Measurements from ENCODE around the gene B4GALT2. TPM values are rescaled to one million over a fixed set of nuclear protein-coding genes. Genes with fewer than 3 reads are reported as not detected.

B4GALT2 gene
- total and polyA plus RNA-seq, 9 of the 15 experiments (the other 6 are each of a cell fraction or from before 2014, with no cell fraction given) = 1.3 to 86.8 (median 43.8) TPM

- TF ChIP-seq, protein P1, sequence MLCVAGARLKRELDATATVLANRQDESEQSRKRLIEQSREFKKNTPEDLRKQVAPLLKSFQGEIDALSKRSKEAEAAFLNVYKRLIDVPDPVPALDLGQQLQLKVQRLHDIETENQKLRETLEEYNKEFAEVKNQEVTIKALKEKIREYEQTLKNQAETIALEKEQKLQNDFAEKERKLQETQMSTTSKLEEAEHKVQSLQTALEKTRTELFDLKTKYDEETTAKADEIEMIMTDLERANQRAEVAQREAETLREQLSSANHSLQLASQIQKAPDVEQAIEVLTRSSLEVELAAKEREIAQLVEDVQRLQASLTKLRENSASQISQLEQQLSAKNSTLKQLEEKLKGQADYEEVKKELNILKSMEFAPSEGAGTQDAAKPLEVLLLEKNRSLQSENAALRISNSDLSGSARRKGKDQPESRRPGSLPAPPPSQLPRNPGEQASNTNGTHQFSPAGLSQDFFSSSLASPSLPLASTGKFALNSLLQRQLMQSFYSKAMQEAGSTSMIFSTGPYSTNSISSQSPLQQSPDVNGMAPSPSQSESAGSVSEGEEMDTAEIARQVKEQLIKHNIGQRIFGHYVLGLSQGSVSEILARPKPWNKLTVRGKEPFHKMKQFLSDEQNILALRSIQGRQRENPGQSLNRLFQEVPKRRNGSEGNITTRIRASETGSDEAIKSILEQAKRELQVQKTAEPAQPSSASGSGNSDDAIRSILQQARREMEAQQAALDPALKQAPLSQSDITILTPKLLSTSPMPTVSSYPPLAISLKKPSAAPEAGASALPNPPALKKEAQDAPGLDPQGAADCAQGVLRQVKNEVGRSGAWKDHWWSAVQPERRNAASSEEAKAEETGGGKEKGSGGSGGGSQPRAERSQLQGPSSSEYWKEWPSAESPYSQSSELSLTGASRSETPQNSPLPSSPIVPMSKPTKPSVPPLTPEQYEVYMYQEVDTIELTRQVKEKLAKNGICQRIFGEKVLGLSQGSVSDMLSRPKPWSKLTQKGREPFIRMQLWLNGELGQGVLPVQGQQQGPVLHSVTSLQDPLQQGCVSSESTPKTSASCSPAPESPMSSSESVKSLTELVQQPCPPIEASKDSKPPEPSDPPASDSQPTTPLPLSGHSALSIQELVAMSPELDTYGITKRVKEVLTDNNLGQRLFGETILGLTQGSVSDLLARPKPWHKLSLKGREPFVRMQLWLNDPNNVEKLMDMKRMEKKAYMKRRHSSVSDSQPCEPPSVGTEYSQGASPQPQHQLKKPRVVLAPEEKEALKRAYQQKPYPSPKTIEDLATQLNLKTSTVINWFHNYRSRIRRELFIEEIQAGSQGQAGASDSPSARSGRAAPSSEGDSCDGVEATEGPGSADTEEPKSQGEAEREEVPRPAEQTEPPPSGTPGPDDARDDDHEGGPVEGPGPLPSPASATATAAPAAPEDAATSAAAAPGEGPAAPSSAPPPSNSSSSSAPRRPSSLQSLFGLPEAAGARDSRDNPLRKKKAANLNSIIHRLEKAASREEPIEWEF (CRISPR knock-in tag; IDR thresholded peaks at IDR 0.05) = no peak
- no peak for TF ChIP-seq NFIC (IDR thresholded peaks at IDR 0.05)
- 0 out of 2 replicates have a peak, but pooled peaks have one; percentile 9 for TF ChIP-seq RBFOX2 (IDR thresholded peaks at IDR 0.05; ENCODE audit: low read depth, low read length)
- ATAC-seq (no peak), DNase-seq (ENCODE audit: extremely low read depth in 1 of 4, low spot score in 3 of 4) (no peak), FAIRE-seq (no peak)
- Histone ChIP-seq H3K4me2 (ENCODE audit: insufficient read depth, low read length) (no peak overlapping the region), H4K20me1 (replicated peaks; ENCODE audit: control insufficient read depth, insufficient read depth, low read length) (no peaks in the 10 kb centered on the region; the same call in 1 of the 2 replicates), H3K27me3 (ENCODE audit: control insufficient read depth in 2 of 2, insufficient read depth in 2 of 2, low read length in 2 of 2) (no peaks in the 10 kb centered on the region), H2AFZ (ENCODE audit: low read depth, low read length) (no peak overlapping the region; the same call in 1 of the 2 replicates), H3K4me3 (no peak overlapping the region), H3K9me3 (replicated peaks; ENCODE audit: control insufficient read depth, insufficient read depth, low read depth, low read length) (no peaks in the 10 kb centered on the region), H3K79me2 (ENCODE audit: control insufficient read depth, insufficient read depth, low read length) (no peaks in the 10 kb centered on the region), H3K9ac (ENCODE audit: insufficient read depth in 1 of 2, low read depth in 2 of 2, low read length in 2 of 2) (peak overlapping the region in 1 of 2 experiments; percentile 84; a peak in 1 of 4 replicates), H3K4me1 (replicated peaks in 1 of 2; ENCODE audit: control insufficient read depth in 2 of 2, insufficient read depth in 2 of 2, low read length in 2 of 2) (peaks cover 6 to 45% of the 10 kb centered on the region in 2 experiments; a peak in 4 of 5 replicates), H3K9me1 (ENCODE audit: control insufficient read depth, insufficient read depth, low read length) (no peaks in the 10 kb centered on the region), H3K27ac (ENCODE audit: extremely low read depth, low read depth, low read length) (no peak overlapping the region), H3K36me3 (ENCODE audit: control insufficient read depth, insufficient read depth, low read length) (no peaks in the 10 kb centered on the region)
- intact Hi-C loops (cut with micrococcal nuclease) (no loop called here), in situ Hi-C loops (cut with MboI) (no loop called here)
- POLR2A ChIA-PET = interaction anchor here (0.5 to 3.9 kb wide), 5 partner anchors 12 to 545 kb away, joined by 3 to 29 read pairs (median 5); partner anchors contain the start of gene SLC6A9
- CTCF ChIA-PET (ENCODE audit: low intra/inter-chr PET ratio) = interaction anchor here (1.1 kb wide), 1 partner anchor 22 kb away, joined by 3 read pairs; no protein-coding TSS in a partner anchor
- 51% methylated on average over 5 of the region's 5 CpGs for WGBS (ENCODE audit: insufficient coverage, low coverage, missing lambda C conversion rate)
- no TSS peak for BruUV-seq (replicated peaks)
Measured at GRCh38 chr1:44013949-44014348, 34.9 kb downstream of the B4GALT2 start.

Measured in K562 (cell line).